HL-60 (cell line): ENCODE results near the gene COLEC11.

Experiments
- POLR2AphosphoS5 ChIP-seq: IDR thresholded peaks from 2 replicates; pipeline ENCODE4 v1.6.1; 2012; ENCODE audit warnings: low read depth
- TF ChIP-seq, protein P1 (sequence below): IDR thresholded peaks from one replicate; pipeline ENCODE4 v1.5.1; 2011; ENCODE audit warnings: low read length, control low read depth, inconsistent platforms; ENCODE audit not compliant: insufficient read depth
- TF ChIP-seq, protein P2 (sequence below): IDR thresholded peaks from 2 replicates; pipeline ENCODE4 v1.6.1; 2012; ENCODE audit warnings: low read depth; ENCODE audit not compliant: insufficient replicate concordance

DNA sequence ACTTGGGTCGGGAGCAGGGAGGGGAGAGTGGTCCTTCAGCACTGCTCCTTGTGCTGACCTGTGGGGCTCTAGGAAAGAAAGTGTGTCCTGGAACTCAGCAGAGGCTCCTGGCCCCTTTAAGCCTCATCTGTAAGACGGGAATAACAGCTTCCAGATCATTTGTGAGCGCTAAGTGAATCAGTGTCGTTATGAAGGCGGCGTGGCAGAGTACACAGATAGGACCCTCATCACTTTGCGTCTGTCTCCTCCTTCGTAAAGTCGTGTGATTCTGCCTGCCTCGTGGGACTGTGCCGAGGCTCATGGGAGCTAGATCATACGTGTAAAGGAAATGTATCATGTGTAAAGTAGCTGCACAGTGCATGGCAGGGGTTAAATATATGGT, 18.6 kb downstream of the COLEC11 start:
- TF ChIP-seq, protein P1, sequence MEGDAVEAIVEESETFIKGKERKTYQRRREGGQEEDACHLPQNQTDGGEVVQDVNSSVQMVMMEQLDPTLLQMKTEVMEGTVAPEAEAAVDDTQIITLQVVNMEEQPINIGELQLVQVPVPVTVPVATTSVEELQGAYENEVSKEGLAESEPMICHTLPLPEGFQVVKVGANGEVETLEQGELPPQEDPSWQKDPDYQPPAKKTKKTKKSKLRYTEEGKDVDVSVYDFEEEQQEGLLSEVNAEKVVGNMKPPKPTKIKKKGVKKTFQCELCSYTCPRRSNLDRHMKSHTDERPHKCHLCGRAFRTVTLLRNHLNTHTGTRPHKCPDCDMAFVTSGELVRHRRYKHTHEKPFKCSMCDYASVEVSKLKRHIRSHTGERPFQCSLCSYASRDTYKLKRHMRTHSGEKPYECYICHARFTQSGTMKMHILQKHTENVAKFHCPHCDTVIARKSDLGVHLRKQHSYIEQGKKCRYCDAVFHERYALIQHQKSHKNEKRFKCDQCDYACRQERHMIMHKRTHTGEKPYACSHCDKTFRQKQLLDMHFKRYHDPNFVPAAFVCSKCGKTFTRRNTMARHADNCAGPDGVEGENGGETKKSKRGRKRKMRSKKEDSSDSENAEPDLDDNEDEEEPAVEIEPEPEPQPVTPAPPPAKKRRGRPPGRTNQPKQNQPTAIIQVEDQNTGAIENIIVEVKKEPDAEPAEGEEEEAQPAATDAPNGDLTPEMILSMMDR = no peak
- TF ChIP-seq POLR2AphosphoS5 = no peak
- TF ChIP-seq, protein P2, sequence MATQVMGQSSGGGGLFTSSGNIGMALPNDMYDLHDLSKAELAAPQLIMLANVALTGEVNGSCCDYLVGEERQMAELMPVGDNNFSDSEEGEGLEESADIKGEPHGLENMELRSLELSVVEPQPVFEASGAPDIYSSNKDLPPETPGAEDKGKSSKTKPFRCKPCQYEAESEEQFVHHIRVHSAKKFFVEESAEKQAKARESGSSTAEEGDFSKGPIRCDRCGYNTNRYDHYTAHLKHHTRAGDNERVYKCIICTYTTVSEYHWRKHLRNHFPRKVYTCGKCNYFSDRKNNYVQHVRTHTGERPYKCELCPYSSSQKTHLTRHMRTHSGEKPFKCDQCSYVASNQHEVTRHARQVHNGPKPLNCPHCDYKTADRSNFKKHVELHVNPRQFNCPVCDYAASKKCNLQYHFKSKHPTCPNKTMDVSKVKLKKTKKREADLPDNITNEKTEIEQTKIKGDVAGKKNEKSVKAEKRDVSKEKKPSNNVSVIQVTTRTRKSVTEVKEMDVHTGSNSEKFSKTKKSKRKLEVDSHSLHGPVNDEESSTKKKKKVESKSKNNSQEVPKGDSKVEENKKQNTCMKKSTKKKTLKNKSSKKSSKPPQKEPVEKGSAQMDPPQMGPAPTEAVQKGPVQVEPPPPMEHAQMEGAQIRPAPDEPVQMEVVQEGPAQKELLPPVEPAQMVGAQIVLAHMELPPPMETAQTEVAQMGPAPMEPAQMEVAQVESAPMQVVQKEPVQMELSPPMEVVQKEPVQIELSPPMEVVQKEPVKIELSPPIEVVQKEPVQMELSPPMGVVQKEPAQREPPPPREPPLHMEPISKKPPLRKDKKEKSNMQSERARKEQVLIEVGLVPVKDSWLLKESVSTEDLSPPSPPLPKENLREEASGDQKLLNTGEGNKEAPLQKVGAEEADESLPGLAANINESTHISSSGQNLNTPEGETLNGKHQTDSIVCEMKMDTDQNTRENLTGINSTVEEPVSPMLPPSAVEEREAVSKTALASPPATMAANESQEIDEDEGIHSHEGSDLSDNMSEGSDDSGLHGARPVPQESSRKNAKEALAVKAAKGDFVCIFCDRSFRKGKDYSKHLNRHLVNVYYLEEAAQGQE = no peak
